ENCODE results near the gene USP35. TPM values are rescaled to one million over a fixed set of nuclear protein-coding genes. Genes with fewer than 3 reads are reported as not detected.

The USP35 gene
- polyA plus RNA-seq, 3 donors, result 0.42 to 7.6 (median 0.63) TPM

DNA sequence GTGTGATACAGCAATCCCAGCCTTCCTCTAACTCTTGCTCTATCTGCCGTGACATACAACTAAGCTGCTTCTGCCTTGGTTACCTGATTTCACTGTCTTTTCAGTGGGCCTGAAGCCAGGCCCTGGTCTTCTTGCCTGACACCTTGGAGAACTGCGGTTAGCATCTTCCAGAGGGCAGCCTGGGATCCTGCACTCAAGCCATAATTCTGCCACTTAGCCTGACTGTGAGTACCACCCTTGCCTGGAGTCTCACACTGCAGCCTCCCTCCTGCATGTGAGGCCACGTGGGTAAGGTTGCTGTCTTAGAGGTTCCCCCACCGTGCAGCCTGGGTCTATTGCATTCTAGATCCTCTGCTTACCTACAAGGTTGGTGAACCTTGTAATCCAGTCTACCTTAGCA is 35.8 kb downstream of the USP35 start:
- Mint-ChIP-seq H3K36me3 (peaks cover 78 to 82% of the 10 kb centered on the region in 2 donors), H3K9me3 (no peaks in the 10 kb centered on the region), H3K27ac (peak overlapping the region in 4 of 7 donors; percentile 28 to 75 (median 58)), H3K4me1 (peaks cover 17% of the 10 kb centered on the region), H3K4me3 (no peak overlapping the region), H3K27me3 (ENCODE audit: low read depth in 3 of 3) (peaks cover 0 to 5% (median 3%) of the 10 kb centered on the region in 3 donors)
- Histone ChIP-seq H3K79me2 (ENCODE audit: insufficient read depth, low read length) (peaks cover 16% of the 10 kb centered on the region), H3K27ac (ENCODE audit: low read depth in 1 of 2, low read length in 2 of 2) (peak overlapping the region in 1 of 2 donors; percentile 22), H2AFZ (ENCODE audit: insufficient read depth, low read depth, low read length, poor library complexity, severe bottlenecking) (no peak overlapping the region), H3K4me1 (ENCODE audit: control insufficient read depth in 1 of 2, insufficient read depth in 2 of 2, low read length in 2 of 2) (peaks cover 4 to 9% of the 10 kb centered on the region in 2 donors), H3K4me2 (replicated peaks; ENCODE audit: extremely low read depth, low read length, poor library complexity, severe bottlenecking) (no peak overlapping the region), H3K4me3 (replicated peaks in 1 of 3; ENCODE audit: low read depth in 2 of 3, low read length in 3 of 3) (no peak overlapping the region), H3K27me3 (ENCODE audit: control insufficient read depth in 2 of 2, insufficient read depth in 2 of 2, low read length in 2 of 2) (no peaks in the 10 kb centered on the region), H3K9me3 (replicated peaks in 1 of 2; ENCODE audit: control insufficient read depth in 1 of 2, insufficient read depth in 1 of 2, low read length in 2 of 2) (no peaks in the 10 kb centered on the region), H3K36me3 (replicated peaks in 1 of 2; ENCODE audit: control insufficient read depth in 1 of 2, insufficient read depth in 2 of 2, low read length in 2 of 2) (peaks cover 75 to 80% of the 10 kb centered on the region in 2 donors), H4K20me1 (ENCODE audit: insufficient read depth, low read length) (peaks cover 72% of the 10 kb centered on the region), H3K9ac (ENCODE audit: insufficient read depth, low read length, poor library complexity, severe bottlenecking) (no peak overlapping the region)
- TF ChIP-seq, protein P1, sequence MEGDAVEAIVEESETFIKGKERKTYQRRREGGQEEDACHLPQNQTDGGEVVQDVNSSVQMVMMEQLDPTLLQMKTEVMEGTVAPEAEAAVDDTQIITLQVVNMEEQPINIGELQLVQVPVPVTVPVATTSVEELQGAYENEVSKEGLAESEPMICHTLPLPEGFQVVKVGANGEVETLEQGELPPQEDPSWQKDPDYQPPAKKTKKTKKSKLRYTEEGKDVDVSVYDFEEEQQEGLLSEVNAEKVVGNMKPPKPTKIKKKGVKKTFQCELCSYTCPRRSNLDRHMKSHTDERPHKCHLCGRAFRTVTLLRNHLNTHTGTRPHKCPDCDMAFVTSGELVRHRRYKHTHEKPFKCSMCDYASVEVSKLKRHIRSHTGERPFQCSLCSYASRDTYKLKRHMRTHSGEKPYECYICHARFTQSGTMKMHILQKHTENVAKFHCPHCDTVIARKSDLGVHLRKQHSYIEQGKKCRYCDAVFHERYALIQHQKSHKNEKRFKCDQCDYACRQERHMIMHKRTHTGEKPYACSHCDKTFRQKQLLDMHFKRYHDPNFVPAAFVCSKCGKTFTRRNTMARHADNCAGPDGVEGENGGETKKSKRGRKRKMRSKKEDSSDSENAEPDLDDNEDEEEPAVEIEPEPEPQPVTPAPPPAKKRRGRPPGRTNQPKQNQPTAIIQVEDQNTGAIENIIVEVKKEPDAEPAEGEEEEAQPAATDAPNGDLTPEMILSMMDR (IDR thresholded peaks at IDR 0.05), result no peak
- DNase-seq, result no peak
- WGBS (ENCODE audit: insufficient coverage), result 100% methylated on average over 2 of the region's 4 CpGs
- intact Hi-C loops (cut with micrococcal nuclease), result loop anchor here in 1 of 2 donors (10.0 kb wide), 1 partner anchor 210 kb away; no protein-coding TSS in a partner anchor

GRCh38 chr11:78224906-78225420 is 36.2 kb downstream of the USP35 start:
- Histone ChIP-seq H3K27me3 (ENCODE audit: control insufficient read depth in 2 of 2, insufficient read depth in 2 of 2, low read length in 2 of 2) (no peaks in the 10 kb centered on the region), H4K20me1 (ENCODE audit: insufficient read depth, low read length) (peaks cover 70% of the 10 kb centered on the region), H3K36me3 (replicated peaks in 1 of 2; ENCODE audit: control insufficient read depth in 1 of 2, insufficient read depth in 2 of 2, low read length in 2 of 2) (peaks cover 70 to 76% of the 10 kb centered on the region in 2 donors), H3K9ac (ENCODE audit: insufficient read depth, low read length, poor library complexity, severe bottlenecking) (no peak overlapping the region), H3K27ac (ENCODE audit: low read depth in 1 of 2, low read length in 2 of 2) (peak overlapping the region in 1 of 2 donors; percentile 22), H3K4me2 (replicated peaks; ENCODE audit: extremely low read depth, low read length, poor library complexity, severe bottlenecking) (no peak overlapping the region), H3K4me3 (replicated peaks in 1 of 3; ENCODE audit: low read depth in 2 of 3, low read length in 3 of 3) (no peak overlapping the region), H3K9me3 (replicated peaks in 1 of 2; ENCODE audit: control insufficient read depth in 1 of 2, insufficient read depth in 1 of 2, low read length in 2 of 2) (no peaks in the 10 kb centered on the region), H3K79me2 (ENCODE audit: insufficient read depth, low read length) (peaks cover 16% of the 10 kb centered on the region), H2AFZ (ENCODE audit: insufficient read depth, low read depth, low read length, poor library complexity, severe bottlenecking) (no peak overlapping the region), H3K4me1 (ENCODE audit: control insufficient read depth in 1 of 2, insufficient read depth in 2 of 2, low read length in 2 of 2) (peaks cover 5 to 9% of the 10 kb centered on the region in 2 donors)
- H3K4me1 Mint-ChIP-seq, result peaks cover 21% of the 10 kb centered on the region
- no peak overlapping the region for H3K4me3 Mint-ChIP-seq
- DNase-seq, result no peak
- WGBS (ENCODE audit: insufficient coverage), result 100% methylated on average over 3 of the region's 7 CpGs
- peaks cover 75 to 77% of the 10 kb centered on the region in 2 donors for H3K36me3 Mint-ChIP-seq
- no peaks in the 10 kb centered on the region for H3K9me3 Mint-ChIP-seq
- TF ChIP-seq, protein P1 (IDR thresholded peaks at IDR 0.05), result no peak
- peak overlapping the region in 3 of 7 donors; percentile 28 to 70 (median 47) for H3K27ac Mint-ChIP-seq
- peaks cover 0 to 3% (median 3%) of the 10 kb centered on the region in 3 donors for H3K27me3 Mint-ChIP-seq (ENCODE audit: low read depth in 3 of 3)
- intact Hi-C loops (cut with micrococcal nuclease), result loop anchor here (5.0 to 10.0 kb wide), 2 partner anchors 47 to 210 kb away; no protein-coding TSS in a partner anchor
